Muscle of leg (tissue), 11 donors: ENCODE measurements around the gene PRM1. TPM values are rescaled to one million over a fixed set of nuclear protein-coding genes. Genes with fewer than 3 reads are reported as not detected.

Experiments used
- DNase-seq: peaks from one replicate; pipeline ENCODE4 v3.0.0; 2013
- H3K27ac ChIP-seq: one replicate; pipeline ENCODE4 v1.5.1; 2013; ENCODE audit warnings: mild to moderate bottlenecking, low read length, control low read depth
- H3K27me3 ChIP-seq: one replicate; pipeline ENCODE4 v1.6.1; 2013; ENCODE audit warnings: low read length; ENCODE audit not compliant: control insufficient read depth, insufficient read depth
- H3K36me3 ChIP-seq: one replicate; pipeline ENCODE4 v1.6.1; 2013; ENCODE audit warnings: low read length; ENCODE audit not compliant: control insufficient read depth, insufficient read depth
- H3K4me1 ChIP-seq: one replicate; pipeline ENCODE4 v1.6.1; 2013; ENCODE audit warnings: low read length; ENCODE audit not compliant: control insufficient read depth, insufficient read depth
- H3K4me3 ChIP-seq: one replicate; pipeline ENCODE4 v1.5.1; 2013; ENCODE audit warnings: low read length, control low read depth
- H3K9me3 ChIP-seq: replicated peaks from 2 replicates; pipeline ENCODE4 v1.6.1; 2013; ENCODE audit warnings: low read depth, low read length; ENCODE audit not compliant: control insufficient read depth
- WGBS: methylation state at CpG from one replicate; pipeline ENCODE4 v1.1.5; 2013; ENCODE audit warnings: missing lambda C conversion rate; ENCODE audit not compliant: insufficient coverage; 5-methylcytosine and 5-hydroxymethylcytosine counted together
- polyA plus RNA-seq, 8 donors: library from polyadenylated mRNA; unstranded; fragments of 120-200 nt; gene quantifications; one replicate each; pipeline versions ENCODE4 v1.2.1 to v1.2.3, GENCODE V29; 2013; ENCODE audit warnings: inconsistent platforms in 1 of 8, low replicate concordance in 1 of 8; ENCODE audit not compliant: insufficient read length in 8 of 8, insufficient read depth in 1 of 8
- total RNA-seq: library from RNA; stranded (reverse); fragments of 120-200 nt; gene quantifications from one replicate; pipeline ENCODE4 v1.2.4, GENCODE V29; 2013

Gene PRM1
- total and polyA plus RNA-seq, 9 donors, result not detected

GRCh38 chr16:11232852-11233726 lies 48.0 kb downstream of the PRM1 start:
- no peak overlapping the region for H3K4me3 ChIP-seq
- no peak for DNase-seq

GRCh38 chr16:11232302-11232851 lies 48.8 kb downstream of the PRM1 start:
- Histone ChIP-seq H3K4me3 (no peak overlapping the region), H3K4me1 (peaks cover 5% of the 10 kb centered on the region), H3K27ac (no peak overlapping the region), H3K36me3 (no peaks in the 10 kb centered on the region), H3K27me3 (peaks cover 2% of the 10 kb centered on the region), H3K9me3 (no peaks in the 10 kb centered on the region)
- no CpG with 5 or more reads among the region's 3 CpGs for WGBS
- DNase-seq, result no peak

More at GRCh38 chr16:11232852-11233726, 48.0 kb downstream of the PRM1 start:
- Histone ChIP-seq H3K36me3 (no peaks in the 10 kb centered on the region), H3K27ac (no peak overlapping the region), H3K9me3 (no peaks in the 10 kb centered on the region), H3K4me1 (peaks cover 5% of the 10 kb centered on the region), H3K27me3 (peaks cover under 1% of the 10 kb centered on the region)
- 33% methylated on average over 26 of the region's 35 CpGs for WGBS

GRCh38 chr16:11231367-11231970 lies 49.7 kb downstream of the PRM1 start:
- Histone ChIP-seq H3K4me3 (no peak overlapping the region), H3K4me1 (peaks cover 5% of the 10 kb centered on the region), H3K9me3 (no peaks in the 10 kb centered on the region), H3K27me3 (peaks cover 2% of the 10 kb centered on the region), H3K36me3 (no peaks in the 10 kb centered on the region), H3K27ac (no peak overlapping the region)
- DNase-seq, result no peak
- 51% methylated on average over 3 of the region's 10 CpGs for WGBS

Other genes starting within 250 kb of the PRM1 start
- gene SOCS1, start 25.1 kb downstream of the PRM1 start, total RNA-seq, result 0.89 TPM
- gene SOCS1, start 25.1 kb downstream of the PRM1 start, polyA plus RNA-seq, result 1 to 10 TPM; 1.3 to 5.3 (median 2.8) TPM
- gene TNP2, start 12.0 kb downstream of the PRM1 start, total RNA-seq, result not detected
- gene TNP2, start 12.0 kb downstream of the PRM1 start, polyA plus RNA-seq, result not detected
- not detected for gene PRM3, start 7.7 kb downstream of the PRM1 start, total RNA-seq
- gene PRM3, start 7.7 kb downstream of the PRM1 start, polyA plus RNA-seq, result not detected
- gene PRM2, start 4.8 kb downstream of the PRM1 start, total RNA-seq, result not detected
- not detected for gene PRM2, start 4.8 kb downstream of the PRM1 start, polyA plus RNA-seq
- gene RMI2, start 64.1 kb upstream of the PRM1 start, total RNA-seq, result 5.7 TPM
- 10 to 100 TPM in 3 of 8 donors, 1 to 10 TPM in 5; 6.4 to 12.5 (median 9.5) TPM for gene RMI2, start 64.1 kb upstream of the PRM1 start, polyA plus RNA-seq